ENCODE measurements around the gene KLHL8.

GRCh38 chr4:87240341-87240740 lies 19.9 kb upstream of the KLHL8 start:
- TF ChIP-seq CTCF (IDR thresholded peaks at IDR 0.05; ENCODE audit: low read depth, low read length, poor library complexity, severe bottlenecking) = no peak
- no peak for TF ChIP-seq EZH2phosphoT487 (IDR thresholded peaks at IDR 0.05; ENCODE audit: borderline replicate concordance, low read length)

All from DOHH2 (cell line).